Keratinocyte (primary cell): ENCODE results near the gene SRSF4. TPM values are rescaled to one million over a fixed set of nuclear protein-coding genes. Genes with fewer than 3 reads are reported as not detected.
"Not testable (repeated sequence)": the region's sequence is repeated elsewhere in the genome, so short reads cannot be mapped to it uniquely, and the experiment has no call there.

ENCODE experiments used
- DNase-seq: peaks from one replicate; pipeline ENCODE4 v3.0.0-alpha.2; 2011; ENCODE audit warnings: low read depth, missing footprints, low spot score
- FAIRE-seq: peaks from 2 replicates; lab custom pipeline; 2011; peaks lifted over from hg19 to GRCh38; lab: Jason Lieb, UNC
- H2AFZ ChIP-seq: 2 replicates; pipeline ENCODE4 v1.6.0; 2012; ENCODE audit warnings: low read length, control low read depth, inconsistent platforms; ENCODE audit not compliant: control insufficient read depth
- H3K27ac ChIP-seq: 2 replicates; pipeline ENCODE4 v1.5.1; 2011; ENCODE audit warnings: low read length; ENCODE audit not compliant: control insufficient read depth, insufficient read depth
- H3K27me3 ChIP-seq: 3 replicates; pipeline ENCODE4 v1.6.0; 2011; ENCODE audit warnings: low read length; ENCODE audit not compliant: control insufficient read depth, insufficient read depth; ENCODE audit errors: extremely low read depth
- H3K36me3 ChIP-seq, 2 experiments: 2 replicates in 1 of 2; 3 replicates in 1 of 2; pipeline ENCODE4 v1.5.1; 2011; ENCODE audit warnings: low read length in 2 of 2, mild to moderate bottlenecking in 1 of 2; ENCODE audit not compliant: control insufficient read depth in 2 of 2, insufficient read depth in 2 of 2; ENCODE audit errors: extremely low read depth in 1 of 2
- H3K4me1 ChIP-seq: 3 replicates; pipeline ENCODE4 v1.5.1; 2011; ENCODE audit warnings: low read length; ENCODE audit not compliant: control insufficient read depth, insufficient read depth; ENCODE audit errors: extremely low read depth
- H3K4me2 ChIP-seq: 3 replicates; pipeline ENCODE4 v1.6.0; 2011; ENCODE audit warnings: low read depth, low read length; ENCODE audit not compliant: control insufficient read depth, insufficient read depth; ENCODE audit errors: extremely low read depth
- H3K4me3 ChIP-seq, 3 experiments: fragments of 200-600 bp in 1 of 3; sonication (generic) in 1 of 3; 2 replicates in 2 of 3; 3 replicates in 1 of 3; pipeline ENCODE4 v1.5.1; 2011 to 2016; ENCODE audit warnings: low read length in 3 of 3, mild to moderate bottlenecking in 3 of 3, control low read depth in 2 of 3, inconsistent platforms in 1 of 3, low read depth in 1 of 3, mixed read lengths in 1 of 3, mixed run types in 1 of 3, moderate library complexity in 1 of 3; ENCODE audit not compliant: control insufficient read depth in 2 of 3, insufficient read depth in 2 of 3; ENCODE audit errors: extremely low read depth in 1 of 3
- H3K79me2 ChIP-seq: 2 replicates; pipeline ENCODE4 v1.6.0; 2012; ENCODE audit warnings: low read length; ENCODE audit not compliant: control insufficient read depth, insufficient read depth
- H3K9ac ChIP-seq: 3 replicates; pipeline ENCODE4 v1.6.0; 2011; ENCODE audit warnings: low read length; ENCODE audit not compliant: control insufficient read depth, insufficient read depth; ENCODE audit errors: extremely low read depth
- H3K9me1 ChIP-seq: 3 replicates; pipeline ENCODE4 v1.6.0; 2011; ENCODE audit warnings: low read length; ENCODE audit not compliant: control insufficient read depth, insufficient read depth; ENCODE audit errors: extremely low read depth
- H3K9me3 ChIP-seq: 2 replicates; pipeline ENCODE4 v1.5.1; 2012; ENCODE audit warnings: low read depth, low read length; ENCODE audit not compliant: control insufficient read depth
- H4K20me1 ChIP-seq: 3 replicates; pipeline ENCODE4 v1.6.0; 2011; ENCODE audit warnings: low read length; ENCODE audit not compliant: control insufficient read depth, insufficient read depth; ENCODE audit errors: extremely low read depth
- CTCF ChIP-seq, 3 experiments: IDR thresholded peaks in 1 of 3; conservative IDR thresholded peaks in 1 of 3; optimal IDR thresholded peaks in 1 of 3; 2 replicates in 2 of 3; 3 replicates in 1 of 3; pipeline versions ENCODE3 to v1.5.1; 2011; ENCODE audit warnings: low read length in 3 of 3, mild to moderate bottlenecking in 3 of 3, moderate library complexity in 2 of 3, control low read depth in 1 of 3, inconsistent platforms in 1 of 3; ENCODE audit not compliant: insufficient read depth in 2 of 3; ENCODE audit errors: extremely low read depth in 1 of 3
- EZH2 ChIP-seq: IDR thresholded peaks from one replicate; pipeline ENCODE4 v1.6.1; 2012; ENCODE audit warnings: inconsistent platforms, mild to moderate bottlenecking, low read length, moderate library complexity
- dilution Hi-C: fragments of 300-500 bp; cut with MboI; formaldehyde crosslinking; loops from one replicate; pipeline ENCODE4 v1.7.0; 2020; ENCODE audit warnings: low sequenced_read_pairs; ENCODE audit not compliant: extremely low pct_ligation_motif_present
- polyA plus RNA-seq, 5 experiments: library from polyadenylated mRNA; depleted of rRNA in 3 of 5; stranded (reverse) in 3 of 5; stranded (forward) in 1 of 5; unstranded in 1 of 5; fragments of >200 nt; gene quantifications; 1 replicate in 1 of 5; 2 replicates in 3 of 5; 3 replicates in 1 of 5; pipeline versions ENCODE4 v1.2.1 to v1.2.3, GENCODE V29; 2011 to 2012; ENCODE audit warnings: missing spikeins in 2 of 5, low read depth in 1 of 5, low replicate concordance in 1 of 5

The SRSF4 gene
- polyA plus RNA-seq, 1 donor (not counting 4 experiments of a cell fraction or from before 2014, with no cell fraction given), result 51.0 TPM

DNA sequence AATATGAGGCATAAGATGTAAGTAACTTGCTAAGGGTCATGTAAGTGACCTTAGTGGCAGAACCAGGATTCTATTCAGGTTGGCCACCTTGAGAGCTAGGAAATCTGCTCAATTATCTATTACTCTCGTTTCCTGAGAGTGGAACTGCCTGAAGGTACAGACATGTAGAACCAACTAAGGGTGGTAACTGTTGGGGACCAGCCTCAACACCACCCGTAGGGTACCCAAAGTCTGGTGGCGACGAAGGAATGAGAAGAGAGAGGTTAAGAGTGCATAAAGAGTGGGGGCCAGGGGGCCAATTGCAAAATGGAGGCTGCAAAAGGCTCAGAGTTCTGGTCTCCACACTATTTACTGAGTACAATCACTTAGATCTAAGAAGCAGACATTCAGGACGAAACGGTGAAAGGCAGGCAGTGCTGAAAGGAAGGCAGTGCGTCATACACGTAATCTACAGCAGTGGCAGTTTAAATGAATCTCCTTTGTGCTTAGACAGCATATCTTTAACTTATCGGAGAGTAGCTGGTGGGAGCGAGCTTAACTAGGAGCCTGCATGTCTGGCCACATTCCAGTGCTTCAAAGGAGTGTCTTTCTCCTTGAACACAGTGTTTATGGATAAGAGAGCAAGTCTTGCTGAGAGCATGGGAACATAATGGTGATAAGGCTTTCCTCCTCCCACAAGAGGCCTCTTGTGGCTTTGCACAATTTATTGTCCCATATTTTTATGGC is 25.0 kb downstream of the SRSF4 start:
- H2AFZ ChIP-seq, result no peak overlapping the region
- no peak overlapping the region for H3K4me2 ChIP-seq
- H3K4me3 ChIP-seq, result no peak overlapping the region
- DNase-seq, result no peak
- no peaks in the 10 kb centered on the region for H3K9me3 ChIP-seq
- H4K20me1 ChIP-seq, result no peaks in the 10 kb centered on the region
- FAIRE-seq, result peak; percentile 36
- no peak overlapping the region for H3K27ac ChIP-seq
- dilution Hi-C loops, result no loop called here
- H3K79me2 ChIP-seq, result peaks cover 41% of the 10 kb centered on the region
- no peaks in the 10 kb centered on the region for H3K4me1 ChIP-seq
- H3K27me3 ChIP-seq, result no peaks in the 10 kb centered on the region
- no peak overlapping the region for H3K9ac ChIP-seq
- peaks cover 24 to 38% of the 10 kb centered on the region in 2 experiments for H3K36me3 ChIP-seq
- TF ChIP-seq CTCF (optimal IDR thresholded peaks at IDR 0.05 in 1 of 3, IDR thresholded peaks at IDR 0.05 in 1 of 3, conservative IDR thresholded peaks at IDR 0.05 in 1 of 3; ENCODE audit: extremely low read depth in 1 of 3, insufficient read depth in 2 of 3, low read length in 3 of 3), result no peak
- no peak for TF ChIP-seq EZH2
- no peaks in the 10 kb centered on the region for H3K9me1 ChIP-seq

- dilution Hi-C loops, result no loop called here
- Histone ChIP-seq H3K4me3 (no peak overlapping the region), H2AFZ (no peak overlapping the region), H3K4me2 (no peak overlapping the region), H4K20me1 (no peaks in the 10 kb centered on the region), H3K27ac (no peak overlapping the region), H3K36me3 (peaks cover 26 to 58% of the 10 kb centered on the region in 2 experiments), H3K9me3 (no peaks in the 10 kb centered on the region), H3K9ac (no peak overlapping the region), H3K4me1 (no peaks in the 10 kb centered on the region), H3K79me2 (peaks cover 17% of the 10 kb centered on the region), H3K9me1 (no peaks in the 10 kb centered on the region), H3K27me3 (no peaks in the 10 kb centered on the region)
- FAIRE-seq (no peak), DNase-seq (no peak)
- TF ChIP-seq CTCF (optimal IDR thresholded peaks at IDR 0.05 in 1 of 3, IDR thresholded peaks at IDR 0.05 in 1 of 3, conservative IDR thresholded peaks at IDR 0.05 in 1 of 3; ENCODE audit: extremely low read depth in 1 of 3, insufficient read depth in 2 of 3, low read length in 3 of 3) (no peak), EZH2 (no peak)
These were observed 29.5 kb downstream of the SRSF4 start for GRCh38 chr1:29152046-29152805.

DNA sequence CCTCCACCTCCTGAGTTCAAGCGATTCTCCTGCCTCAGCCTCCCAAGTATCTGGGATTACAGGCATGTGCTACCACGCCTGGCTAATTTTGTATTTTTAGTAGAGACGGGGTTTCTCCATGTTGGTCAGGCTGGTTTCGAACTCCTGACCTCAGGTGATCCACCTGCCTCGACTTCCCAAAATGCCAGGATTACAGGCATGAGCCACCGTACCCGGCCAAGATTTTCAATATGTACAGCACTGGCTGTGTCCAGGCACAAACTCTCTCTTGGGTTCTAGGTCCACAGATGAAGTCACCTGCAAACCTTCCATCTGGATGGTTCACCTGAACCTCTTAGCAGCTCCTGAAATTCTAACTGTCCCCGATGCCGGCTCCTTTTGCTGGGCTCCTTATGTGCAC is 31.4 kb downstream of the SRSF4 start:
- H3K4me1 ChIP-seq, H4K20me1 ChIP-seq, H3K4me3 ChIP-seq, dilution Hi-C loops, H3K9ac ChIP-seq, H3K79me2 ChIP-seq, DNase-seq, H2AFZ ChIP-seq, H3K27ac ChIP-seq, H3K9me3 ChIP-seq, H3K27me3 ChIP-seq, FAIRE-seq, H3K4me2 ChIP-seq, H3K9me1 ChIP-seq: not testable (repeated sequence)
- H3K36me3 ChIP-seq, result peaks cover 18 to 61% of the 10 kb centered on the region in 2 experiments
